H7 (cell line): ENCODE data around the gene SP7. TPM values are rescaled to one million over a fixed set of nuclear protein-coding genes. Genes with fewer than 3 reads are reported as not detected.
"Not testable (repeated sequence)": the region's sequence is repeated elsewhere in the genome, so short reads cannot be mapped to it uniquely, and the experiment has no call there.

Experiments used
- DNase-seq: peaks from one replicate; pipeline ENCODE4 v3.0.0; 2012
- H3K27me3 ChIP-seq: 2 replicates; pipeline ENCODE4 v1.6.0; 2011; ENCODE audit warnings: mild to moderate bottlenecking, low read length; ENCODE audit not compliant: control insufficient read depth, insufficient read depth
- H3K36me3 ChIP-seq: replicated peaks from 2 replicates; pipeline ENCODE4 v1.5.1; 2011; ENCODE audit warnings: low read length; ENCODE audit not compliant: control insufficient read depth, insufficient read depth
- H3K4me3 ChIP-seq: 2 replicates; pipeline ENCODE4 v1.5.1; 2011; ENCODE audit warnings: low read depth, mild to moderate bottlenecking, control low read depth, low read length, moderate library complexity; ENCODE audit not compliant: insufficient read depth
- total RNA-seq: library from RNA; depleted of rRNA; stranded (reverse); fragments of >200 nt; shearing (Covaris generic); gene quantifications from 2 replicates; pipeline ENCODE4 v1.2.3, GENCODE V29; 2014

SP7 gene
- total RNA-seq, 1 experiment from 2014 or later: 0.14 TPM

DNA sequence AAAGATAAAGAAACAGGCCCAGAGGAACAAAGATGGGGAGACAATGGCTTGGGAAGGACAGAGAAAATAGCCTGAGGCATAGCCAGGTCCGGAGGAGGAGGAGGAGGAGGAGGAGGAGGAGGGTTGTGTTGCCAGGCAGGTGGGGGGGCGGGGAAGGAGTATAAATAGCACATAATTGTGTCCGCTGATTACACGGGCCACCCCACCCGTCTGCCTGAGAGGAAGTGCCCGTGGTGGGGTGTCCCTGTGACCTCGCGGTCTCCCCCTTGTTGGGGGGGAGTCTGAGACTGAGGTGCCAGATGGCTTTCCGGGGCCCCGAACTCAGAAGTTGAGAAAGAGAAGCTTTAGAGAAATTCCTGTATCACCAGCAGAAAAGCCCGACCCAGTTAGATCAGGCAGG, 1.9 kb upstream of the SP7 start:
- DNase-seq: peak; percentile 40
- Histone ChIP-seq H3K27me3 (peaks cover 16% of the 10 kb centered on the region), H3K4me3 (no peak overlapping the region), H3K36me3 (no peaks in the 10 kb centered on the region)

DNA sequence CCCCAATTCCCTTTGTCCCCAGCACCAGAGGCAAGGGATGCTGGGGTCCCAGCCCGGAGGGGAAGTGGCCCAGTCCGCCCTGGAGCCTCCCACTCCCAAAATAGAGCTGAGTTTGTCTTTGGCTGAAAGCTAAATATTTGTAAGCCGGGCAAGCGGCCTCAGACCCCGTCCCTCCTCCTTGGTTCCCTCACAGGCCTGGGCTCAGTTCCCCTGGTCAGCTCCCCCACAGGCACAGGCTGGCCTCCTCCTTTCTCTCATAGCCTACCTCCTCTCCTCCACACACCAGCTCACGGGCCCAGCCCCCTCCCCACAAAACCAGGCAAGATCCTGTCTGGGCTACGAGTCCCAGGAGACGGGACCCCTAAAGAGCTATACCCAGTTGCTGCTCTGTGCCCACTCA, 1.3 kb downstream of the SP7 start:
- peaks cover 18% of the 10 kb centered on the region for H3K27me3 ChIP-seq
- H3K36me3 ChIP-seq: no peaks in the 10 kb centered on the region
- DNase-seq: no peak
- H3K4me3 ChIP-seq: no peak overlapping the region

DNA sequence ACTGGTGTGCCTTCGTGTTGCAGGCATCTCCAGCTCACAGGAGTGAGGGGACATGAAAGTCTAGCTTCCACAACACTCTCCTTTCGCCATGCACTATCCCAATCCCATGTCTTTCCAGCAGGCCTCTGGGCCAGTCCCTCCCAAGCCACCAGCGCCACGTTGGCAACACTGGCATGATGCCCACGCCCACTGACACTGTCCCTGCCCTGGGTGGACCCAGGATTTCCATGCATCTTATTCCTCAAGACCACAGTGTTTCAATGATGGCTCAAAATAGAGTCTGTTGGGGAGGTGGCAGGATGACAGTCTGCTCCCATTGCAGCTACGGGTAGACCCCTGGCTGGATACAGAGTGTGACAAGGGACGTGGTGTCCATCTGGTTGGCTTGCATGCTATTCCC, 2.3 kb downstream of the SP7 start:
- Histone ChIP-seq H3K36me3 (no peaks in the 10 kb centered on the region), H3K27me3 (peaks cover 21% of the 10 kb centered on the region), H3K4me3 (no peak overlapping the region)
- DNase-seq: peak; percentile 26

DNA sequence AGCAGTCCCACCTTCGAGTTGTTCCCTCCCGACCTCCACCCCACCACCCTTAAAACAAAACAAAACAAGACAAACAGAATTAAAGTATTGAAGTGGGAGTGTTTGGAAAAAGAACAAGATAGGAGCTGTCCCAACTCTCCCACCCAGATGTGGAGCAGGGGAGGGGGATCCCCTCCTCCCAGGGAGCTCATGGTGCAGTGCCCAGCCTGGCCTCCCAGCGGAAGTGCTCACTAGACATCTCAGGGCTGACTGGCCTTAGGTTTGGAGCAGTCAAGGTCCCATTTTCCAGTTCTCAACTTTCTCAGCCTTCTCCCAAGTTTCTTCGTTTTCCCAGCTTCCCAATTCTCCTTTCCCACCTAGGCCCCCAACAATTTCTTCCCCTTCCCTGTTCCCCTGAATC, 2.9 kb downstream of the SP7 start:
- H3K27me3 ChIP-seq: peaks cover 25% of the 10 kb centered on the region
- no peak overlapping the region for H3K4me3 ChIP-seq
- no peaks in the 10 kb centered on the region for H3K36me3 ChIP-seq
- peak; percentile 38 for DNase-seq

DNA sequence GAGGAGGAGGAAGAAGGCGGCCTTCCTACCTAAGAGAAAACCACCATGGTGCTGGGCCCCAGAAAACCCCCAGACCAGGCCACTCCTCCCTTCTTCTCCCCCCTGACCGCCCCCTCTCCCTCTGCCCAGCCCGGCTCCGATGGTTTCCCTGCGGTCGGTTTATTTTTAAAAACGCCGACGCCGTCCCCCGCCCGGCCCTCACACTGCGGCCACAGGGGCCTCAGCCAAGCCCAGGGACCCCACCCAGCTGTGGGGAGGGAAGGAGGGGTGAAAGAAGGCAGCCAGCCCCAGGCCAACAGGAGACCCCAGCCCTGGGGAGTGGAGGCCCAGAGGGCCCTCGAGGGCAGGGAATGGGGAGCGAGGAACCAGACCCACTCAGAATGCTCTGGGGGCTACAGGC, 3.4 kb downstream of the SP7 start:
- Histone ChIP-seq H3K27me3 (peaks cover 28% of the 10 kb centered on the region), H3K4me3 (no peak overlapping the region), H3K36me3 (no peaks in the 10 kb centered on the region)
- DNase-seq: peak; percentile 39

DNA sequence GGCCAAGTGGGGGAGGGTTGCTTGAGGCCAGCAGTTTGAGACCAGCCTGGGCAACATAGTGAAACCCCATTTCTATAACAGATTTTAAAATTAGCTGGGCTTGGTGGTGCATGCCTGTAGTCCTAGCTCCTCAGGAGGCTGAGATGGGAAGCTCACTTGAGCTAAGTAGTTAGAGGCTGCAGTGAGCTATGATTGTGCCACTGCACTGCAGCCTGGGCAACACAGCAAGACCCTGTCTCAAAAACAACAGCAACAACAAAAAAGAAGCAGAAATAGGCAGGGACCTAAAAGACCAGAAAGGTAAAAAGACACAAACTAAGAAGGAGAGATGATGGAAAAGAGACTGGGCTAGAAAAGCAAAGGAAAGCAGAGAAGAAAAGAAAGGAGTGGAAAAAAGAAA, 3.8 kb downstream of the SP7 start:
- peaks cover 27% of the 10 kb centered on the region for H3K27me3 ChIP-seq
- not testable (repeated sequence) for DNase-seq, H3K4me3 ChIP-seq, H3K36me3 ChIP-seq

DNA sequence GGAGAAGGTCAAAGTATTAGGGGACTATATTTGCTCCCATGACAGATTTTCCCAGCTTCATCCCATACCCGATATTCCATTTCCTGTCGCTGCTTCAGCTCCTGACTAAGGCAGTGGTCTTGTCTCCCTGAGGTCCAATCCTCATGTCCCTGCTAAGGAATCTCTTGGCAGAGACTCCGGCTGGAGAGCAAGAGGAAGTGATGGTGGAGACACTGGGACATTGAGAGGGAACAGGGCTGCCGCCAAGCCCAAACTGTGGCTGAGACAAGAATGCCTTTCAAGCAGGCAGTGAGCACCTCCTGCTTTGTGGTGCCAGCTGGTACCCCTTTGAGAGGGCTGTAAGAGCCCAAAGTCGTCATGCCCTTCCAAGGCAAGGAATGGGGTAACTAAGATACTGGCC, 5.5 kb downstream of the SP7 start:
- Histone ChIP-seq H3K4me3 (no peak overlapping the region), H3K27me3 (peaks cover 33% of the 10 kb centered on the region), H3K36me3 (no peaks in the 10 kb centered on the region)
- DNase-seq: no peak

DNA sequence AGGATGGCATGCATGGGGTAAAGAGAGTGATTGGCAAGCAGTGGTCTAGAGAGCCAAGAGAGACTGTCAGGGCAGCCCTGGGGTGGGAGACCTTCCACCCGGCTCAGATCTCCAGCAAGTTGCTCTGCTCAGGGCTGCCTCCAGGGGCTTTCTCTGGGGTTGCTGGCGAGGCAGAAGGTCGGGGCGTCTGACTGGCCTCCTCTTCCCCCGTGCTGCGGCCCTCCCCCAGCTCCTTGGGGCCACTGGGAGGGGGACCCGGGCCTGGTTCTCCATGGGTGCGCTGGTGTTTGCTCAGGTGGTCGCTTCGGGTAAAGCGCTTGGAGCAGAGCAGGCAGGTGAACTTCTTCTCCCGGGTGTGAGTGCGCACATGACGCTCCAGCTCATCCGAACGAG, 8.1 kb downstream of the SP7 start:
- Histone ChIP-seq H3K36me3 (no peaks in the 10 kb centered on the region), H3K4me3 (no peak overlapping the region), H3K27me3 (peaks cover 39% of the 10 kb centered on the region)
- peak; percentile 90 for DNase-seq

DNA sequence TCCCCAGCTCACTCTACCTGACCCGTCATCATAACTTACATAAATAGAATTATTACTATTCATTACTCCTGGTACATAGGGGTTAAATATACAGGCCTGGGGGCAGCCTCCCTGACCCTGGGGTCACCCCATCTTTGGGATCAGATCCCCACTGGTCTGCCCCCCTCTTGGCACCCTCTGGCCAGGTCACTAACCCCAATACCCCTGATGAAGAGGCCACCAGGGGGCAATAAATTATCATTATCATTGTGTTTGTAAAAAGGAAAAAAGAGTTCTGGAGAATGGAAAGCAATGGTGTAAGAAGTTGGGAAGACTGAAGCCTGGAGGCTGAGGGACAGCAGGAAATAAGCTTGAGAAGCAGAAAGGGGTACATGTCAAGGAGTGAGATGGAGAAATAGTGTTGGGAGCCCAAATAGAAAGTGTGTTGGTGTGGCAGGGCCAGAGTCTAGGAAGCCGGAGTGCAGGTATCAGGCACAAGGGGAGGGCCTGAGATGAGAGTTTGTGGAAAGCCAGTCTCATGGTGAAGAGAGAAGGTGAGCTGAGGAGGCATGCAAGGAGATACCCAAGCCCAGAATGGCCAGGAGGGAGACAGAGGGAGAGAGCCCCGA, 8.6 kb downstream of the SP7 start:
- Histone ChIP-seq H3K4me3 (no peak overlapping the region), H3K36me3 (no peaks in the 10 kb centered on the region), H3K27me3 (peaks cover 39% of the 10 kb centered on the region)
- no peak for DNase-seq

DNA sequence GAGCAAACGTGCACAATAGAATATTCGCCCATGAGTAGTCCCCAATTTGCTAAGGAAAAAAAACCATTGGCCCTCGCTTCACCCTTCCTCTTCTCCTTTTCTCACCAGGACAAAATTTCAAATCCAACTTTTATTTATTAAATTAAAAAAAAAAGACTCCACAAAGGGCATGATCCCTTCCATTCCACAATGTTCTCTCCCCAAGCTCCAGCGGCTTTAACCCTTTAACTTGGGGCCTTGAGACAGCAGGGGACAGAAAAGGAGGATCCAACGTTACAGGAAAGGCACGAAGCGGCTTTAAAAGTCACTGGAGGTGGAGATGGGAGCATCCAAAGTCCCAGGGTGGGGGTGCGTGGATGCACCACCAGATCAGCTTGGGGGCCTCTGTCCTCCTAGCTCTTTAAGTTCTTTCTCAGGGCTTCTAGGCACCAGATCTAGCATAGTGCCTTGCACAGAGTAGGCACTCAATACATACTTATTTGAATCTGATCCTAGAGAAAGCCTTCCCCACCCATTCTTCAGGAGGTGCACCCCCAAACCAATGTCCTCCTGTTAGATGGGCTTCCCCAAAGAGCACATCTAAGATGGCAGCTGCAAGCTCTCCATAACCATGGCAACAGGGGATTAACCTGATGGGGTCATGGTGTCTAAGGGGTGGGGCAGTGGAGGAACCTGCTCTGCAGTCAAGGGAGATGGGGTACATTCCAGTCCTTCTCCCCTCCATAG, 9.5 kb downstream of the SP7 start:
- DNase-seq: no peak
- Histone ChIP-seq H3K36me3 (no peaks in the 10 kb centered on the region), H3K27me3 (peaks cover 39% of the 10 kb centered on the region), H3K4me3 (no peak overlapping the region)

DNA sequence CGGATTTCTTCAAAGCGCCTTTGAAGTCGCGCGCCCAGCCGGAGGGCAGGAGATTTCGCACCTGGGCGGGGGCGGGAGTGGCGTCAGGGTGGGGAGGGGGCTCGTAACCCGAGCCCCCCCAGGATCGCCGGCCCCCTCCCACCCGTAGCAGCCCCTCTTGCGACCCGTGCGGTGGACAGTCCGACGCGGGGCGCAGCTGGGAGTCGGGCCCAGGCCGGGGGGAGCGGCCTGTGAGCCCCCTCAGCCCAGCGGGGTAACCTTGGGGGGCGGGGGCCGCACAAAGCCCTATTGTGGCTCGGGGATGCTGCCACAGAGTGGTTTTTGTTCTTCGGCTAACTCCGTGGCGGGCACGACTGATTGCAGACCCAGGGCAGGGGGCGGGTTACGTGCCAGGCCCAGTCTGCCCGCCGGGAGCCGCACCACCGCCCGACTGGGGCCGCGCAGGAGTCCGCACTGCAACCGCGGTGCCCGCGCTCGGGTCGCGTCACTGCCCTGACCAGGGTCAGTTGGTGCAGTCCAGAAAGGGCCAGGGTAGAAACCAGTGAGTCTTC, 10.6 kb downstream of the SP7 start:
- Histone ChIP-seq H3K4me3 (peak overlapping the region; percentile 62), H3K27me3 (peaks cover 37% of the 10 kb centered on the region), H3K36me3 (no peaks in the 10 kb centered on the region)
- peak; percentile 91 for DNase-seq

DNA sequence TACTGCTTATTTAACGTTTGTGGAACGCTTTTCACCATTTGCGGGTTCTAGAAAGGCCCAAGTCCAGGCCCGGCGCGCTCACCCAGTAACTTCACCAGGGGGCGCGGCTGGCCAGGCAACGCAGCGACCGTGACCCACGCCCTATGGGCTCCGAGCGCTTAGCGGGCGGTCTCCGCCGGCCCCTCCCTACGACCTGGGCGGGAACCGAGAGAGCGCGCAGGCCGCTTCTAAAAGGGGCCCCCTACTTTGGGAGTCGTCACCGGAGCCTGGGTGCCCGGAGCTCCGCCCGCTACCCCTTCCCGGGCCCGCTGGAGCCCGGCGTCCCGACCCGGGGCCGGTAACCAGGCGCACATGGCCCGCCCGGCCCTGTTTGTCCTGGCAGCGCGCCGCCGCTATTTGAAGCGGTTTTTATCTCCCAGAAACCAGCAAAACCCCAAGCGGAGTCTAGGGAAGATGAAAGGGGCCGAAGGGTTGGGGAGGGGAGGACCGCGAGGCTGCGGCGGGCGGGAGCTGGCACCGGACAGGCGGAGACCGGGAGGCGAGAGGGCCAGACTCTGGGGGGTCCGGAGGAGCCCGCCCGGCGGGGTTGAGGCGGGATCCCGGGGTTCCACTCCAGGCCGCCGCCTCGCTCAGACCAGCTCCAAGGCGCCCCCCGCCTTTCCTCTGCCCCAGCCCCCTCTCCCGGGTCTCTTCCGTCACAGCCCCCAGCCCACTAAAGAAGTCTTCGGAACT, 11.2 kb downstream of the SP7 start:
- Histone ChIP-seq H3K36me3 (no peaks in the 10 kb centered on the region), H3K4me3 (peak overlapping the region; percentile 62), H3K27me3 (peaks cover 37% of the 10 kb centered on the region)
- peak; percentile 97 for DNase-seq

DNA sequence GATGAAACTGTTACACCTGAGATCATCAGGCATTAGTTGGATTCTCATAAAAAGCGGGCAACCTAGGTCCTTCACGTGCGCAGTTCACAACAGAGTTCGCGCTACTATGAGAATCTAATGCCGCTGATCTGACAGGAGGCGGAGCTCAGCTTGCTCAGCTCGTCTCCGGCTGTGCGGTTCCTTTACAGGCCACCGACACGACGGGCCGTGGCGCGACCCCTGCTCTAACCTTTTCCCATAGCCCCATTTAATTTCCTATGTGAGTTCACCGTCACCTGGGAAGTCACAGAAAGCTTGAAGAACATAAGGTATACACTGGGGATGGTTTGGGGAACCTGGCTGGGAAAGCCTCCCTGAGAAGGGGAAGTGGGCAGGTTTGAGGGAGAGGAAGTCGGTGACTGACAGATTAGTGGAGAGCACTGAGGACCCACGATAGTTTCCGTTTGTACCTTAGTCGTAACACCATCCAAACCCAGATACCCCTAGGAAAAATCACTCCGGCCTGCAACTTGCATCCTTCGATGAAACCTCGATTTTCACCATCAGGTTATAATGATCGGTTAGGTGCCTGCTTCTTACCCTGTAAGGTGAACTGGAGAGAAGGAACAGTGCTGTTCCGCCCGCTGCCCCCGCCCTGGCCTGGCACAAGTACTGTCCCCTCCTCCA, 11.9 kb downstream of the SP7 start:
- peak overlapping the region; percentile 62 for H3K4me3 ChIP-seq
- peaks cover 1% of the 10 kb centered on the region for H3K36me3 ChIP-seq
- peaks cover 37% of the 10 kb centered on the region for H3K27me3 ChIP-seq
- DNase-seq: peak; percentile 69

DNA sequence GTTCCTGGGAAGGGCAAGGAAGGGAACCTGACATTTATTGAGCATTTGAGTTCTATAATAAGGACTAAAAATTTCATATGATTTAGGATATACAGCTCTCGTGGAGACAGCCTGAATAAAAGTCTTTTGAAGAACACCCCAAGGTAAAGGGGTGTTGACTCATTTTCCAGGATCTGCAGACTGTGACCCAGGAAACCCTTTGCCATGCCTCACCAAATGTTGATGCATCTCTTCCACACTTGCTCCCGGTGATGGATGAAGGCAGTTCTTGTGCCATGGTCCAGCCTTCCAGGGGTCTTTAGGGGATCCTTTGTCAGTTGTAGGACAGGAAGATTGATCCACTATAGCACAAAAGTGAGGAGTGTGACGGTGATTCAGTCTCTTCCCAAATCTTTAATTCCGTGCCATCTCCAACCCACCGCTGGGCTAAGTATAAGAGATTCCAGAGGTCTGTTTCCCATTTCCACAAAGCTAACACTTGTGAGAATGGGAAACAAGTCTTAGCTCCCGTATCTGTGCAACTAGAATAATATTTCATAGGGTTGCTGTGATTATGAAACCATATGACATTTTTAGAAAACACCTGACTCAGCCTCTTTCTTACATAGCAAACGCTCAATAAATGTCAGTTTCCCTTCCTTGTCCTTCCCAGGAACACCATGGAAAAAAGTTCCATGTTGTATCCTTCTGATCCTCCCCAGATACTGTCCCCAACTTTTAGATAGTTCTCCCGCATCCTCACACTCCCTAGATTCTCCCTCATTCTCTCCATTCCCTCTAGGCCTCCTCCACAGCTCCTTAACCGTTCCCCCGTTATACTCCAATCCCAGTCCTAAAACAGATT, 15.6 kb downstream of the SP7 start:
- DNase-seq: no peak
- H3K36me3 ChIP-seq: peaks cover 8% of the 10 kb centered on the region
- H3K4me3 ChIP-seq: peak overlapping the region; percentile 73
- H3K27me3 ChIP-seq: peaks cover 5% of the 10 kb centered on the region
